ENCODE data around the gene WFDC12. TPM values are rescaled to one million over a fixed set of nuclear protein-coding genes. Genes with fewer than 3 reads are reported as not detected.
A peak's percentile ranks its signal among the peaks of the same experiment; 100 is the strongest.
"Not testable (repeated sequence)": the region's sequence is repeated elsewhere in the genome, so short reads cannot be mapped to it uniquely, and the experiment has no call there.

The WFDC12 gene, protein sequence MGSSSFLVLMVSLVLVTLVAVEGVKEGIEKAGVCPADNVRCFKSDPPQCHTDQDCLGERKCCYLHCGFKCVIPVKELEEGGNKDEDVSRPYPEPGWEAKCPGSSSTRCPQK
- not detected in 2 replicates for total RNA-seq

GRCh38 chr20:45124365-45124764 is at the start of gene WFDC12:
Gene WFDC12, minus strand, starts transcription at chr20:45124465. Its CDS starts 18 bp downstream, at chr20:45124447.
- DNase-seq (ENCODE audit: low read depth, low spot score) = no peak

GRCh38 chr20:45173522-45173921 is 49.3 kb upstream of the WFDC12 start:
- DNase-seq (ENCODE audit: low read depth, low spot score) = no peak

DNA sequence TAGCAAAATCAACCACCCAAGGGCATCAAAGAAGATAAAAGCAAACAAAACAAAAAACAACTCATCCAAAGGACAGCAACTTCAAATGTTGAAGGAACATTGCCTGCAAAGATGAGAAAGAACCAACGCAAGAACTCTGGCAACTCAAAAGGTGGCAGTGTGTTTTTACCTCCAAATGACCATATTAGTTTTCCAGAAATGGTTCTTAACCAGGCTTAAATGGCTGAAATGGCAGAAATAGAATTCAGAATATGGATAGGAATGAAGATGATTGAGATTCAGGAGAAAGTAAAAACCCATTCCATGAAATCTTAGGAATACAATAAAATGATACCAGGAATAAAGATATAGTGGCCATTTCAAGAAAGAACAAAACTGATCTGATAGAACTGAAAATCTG is 40.6 kb upstream of the WFDC12 start:
- no peak for DNase-seq (ENCODE audit: low read depth, low spot score)

- no peak for DNase-seq (ENCODE audit: low read depth, low spot score)
Observed at GRCh38 chr20:45163083-45163803, 39.0 kb upstream of the WFDC12 start.

- DNase-seq (ENCODE audit: low read depth, low spot score) = peak; percentile 4
Observed at GRCh38 chr20:45157962-45158361, 33.7 kb upstream of the WFDC12 start.

GRCh38 chr20:45156713-45157112 is 32.4 kb upstream of the WFDC12 start:
- no peak for DNase-seq (ENCODE audit: low read depth, low spot score)

DNA sequence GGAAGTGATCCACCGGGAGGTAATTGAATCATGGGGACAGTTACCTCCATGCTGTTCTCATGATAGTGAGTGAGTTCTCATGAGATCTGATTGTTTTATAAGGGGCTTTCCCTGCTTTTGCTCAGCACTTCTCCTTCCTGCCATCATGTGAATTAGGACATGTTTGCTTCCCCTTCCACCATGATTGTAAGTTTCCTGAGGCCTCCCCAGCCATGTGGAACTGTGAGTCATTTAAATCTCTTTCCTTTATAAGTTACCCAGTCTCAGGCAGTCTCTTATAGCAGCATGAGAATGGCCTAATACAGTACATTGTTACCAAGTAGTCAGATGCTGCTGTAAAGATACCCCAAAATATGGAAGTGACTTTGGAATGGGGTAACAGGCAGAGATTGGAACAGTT is 30.5 kb upstream of the WFDC12 start:
- DNase-seq (ENCODE audit: low read depth, low spot score) = not testable (repeated sequence)

GRCh38 chr20:45154183-45154582 is 29.9 kb upstream of the WFDC12 start:
- no peak for DNase-seq (ENCODE audit: low read depth, low spot score)

- no peak for DNase-seq (ENCODE audit: low read depth, low spot score)
Observed at GRCh38 chr20:45153752-45154151, 29.5 kb upstream of the WFDC12 start.

DNA sequence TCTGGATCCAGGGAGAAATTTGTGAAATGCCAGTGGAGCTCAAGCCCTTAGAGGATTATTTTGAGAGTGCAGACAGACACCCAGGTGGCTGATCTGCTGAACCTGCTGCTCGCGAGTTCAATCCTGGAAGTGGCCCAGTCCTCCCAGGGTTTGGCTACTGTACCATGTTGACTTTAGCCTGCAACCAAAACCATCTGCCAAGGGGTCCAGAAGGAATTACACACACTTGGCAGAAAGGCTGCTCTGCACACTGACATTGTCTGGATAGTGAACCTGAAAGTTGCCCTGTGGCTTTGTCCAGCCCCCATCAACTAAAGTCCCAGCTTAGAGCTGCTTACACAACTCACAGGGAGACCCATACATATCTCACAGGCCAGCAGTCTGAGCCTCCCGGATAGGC is 28.9 kb upstream of the WFDC12 start:
- no peak for DNase-seq (ENCODE audit: low read depth, low spot score)

DNA sequence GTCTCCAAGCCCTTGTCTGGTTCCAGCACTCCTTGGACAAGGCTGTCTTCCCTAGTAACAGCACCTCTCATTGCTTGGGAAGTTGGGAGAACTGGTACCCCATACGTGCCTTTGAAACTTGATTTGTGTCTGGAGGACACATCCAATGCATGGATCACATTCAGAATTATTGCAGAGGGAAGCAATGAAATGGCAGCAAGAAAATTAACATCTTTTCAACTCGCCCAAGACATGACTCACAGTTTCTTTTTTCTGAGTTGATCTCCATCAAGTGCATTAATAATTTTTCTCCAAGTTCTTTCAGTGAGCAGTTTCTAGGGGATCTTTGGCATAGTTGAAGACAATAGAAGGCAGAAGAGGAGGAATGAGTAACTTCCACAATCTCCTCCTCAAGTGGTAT is 28.1 kb upstream of the WFDC12 start:
- no peak for DNase-seq (ENCODE audit: low read depth, low spot score)

- no peak for DNase-seq (ENCODE audit: low read depth, low spot score)
Observed at GRCh38 chr20:45149062-45149461, 24.8 kb upstream of the WFDC12 start.

GRCh38 chr20:45140836-45141235 is 16.6 kb upstream of the WFDC12 start:
- no peak for DNase-seq (ENCODE audit: low read depth, low spot score)

DNA sequence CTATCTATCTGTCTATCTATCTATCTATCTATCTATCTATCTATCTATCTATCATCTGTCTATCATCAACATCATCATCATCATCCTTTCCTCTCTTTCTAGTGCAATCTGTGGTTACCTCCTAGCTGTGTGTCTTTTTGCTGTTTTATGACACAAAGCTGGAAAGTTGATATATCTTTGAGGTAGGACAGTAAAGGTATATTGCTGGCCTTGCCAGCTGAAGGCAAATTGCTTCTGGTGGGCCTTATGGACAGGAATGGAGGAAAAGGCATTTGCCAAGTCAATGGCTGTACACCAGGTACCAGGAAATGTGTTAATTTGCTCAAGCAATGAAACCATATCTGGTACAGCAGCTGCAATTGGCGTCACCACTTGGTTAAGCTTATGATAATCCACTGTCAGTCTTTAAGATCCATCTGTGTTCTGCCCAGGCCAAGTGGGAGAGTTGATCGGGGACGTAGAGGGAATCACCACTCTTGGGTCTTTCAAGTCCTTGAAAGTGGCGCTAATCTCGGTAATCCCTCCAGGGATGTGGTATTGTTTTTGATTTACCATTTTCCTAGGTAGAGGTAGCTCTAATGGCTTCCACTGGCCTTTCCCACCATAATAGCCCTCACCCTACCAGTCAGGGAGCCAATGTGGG is 15.6 kb upstream of the WFDC12 start:
- not testable (repeated sequence) for DNase-seq (ENCODE audit: low read depth, low spot score)

- no peak for DNase-seq (ENCODE audit: low read depth, low spot score)
Observed at GRCh38 chr20:45138561-45139300, 14.5 kb upstream of the WFDC12 start.

DNA sequence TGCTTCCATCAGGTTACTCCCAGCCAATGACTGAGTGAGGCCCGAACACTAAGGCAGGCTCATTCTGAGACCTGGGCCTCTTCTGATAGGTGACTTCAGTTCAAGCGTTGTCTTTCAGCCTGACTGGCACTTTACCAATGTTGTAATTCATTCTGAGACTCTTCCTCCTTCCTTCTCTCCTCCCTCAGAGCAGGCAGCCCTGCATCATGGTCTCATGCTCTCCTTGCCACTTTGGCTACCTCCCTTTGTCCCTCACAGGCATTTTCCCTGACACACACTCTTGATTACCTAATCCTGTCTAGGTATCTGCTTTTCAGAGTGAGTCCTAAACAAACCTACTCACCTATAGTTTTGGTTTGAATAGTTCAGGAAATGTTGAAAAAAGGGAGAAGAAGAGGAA is 12.6 kb upstream of the WFDC12 start:
- no peak for DNase-seq (ENCODE audit: low read depth, low spot score)

DNA sequence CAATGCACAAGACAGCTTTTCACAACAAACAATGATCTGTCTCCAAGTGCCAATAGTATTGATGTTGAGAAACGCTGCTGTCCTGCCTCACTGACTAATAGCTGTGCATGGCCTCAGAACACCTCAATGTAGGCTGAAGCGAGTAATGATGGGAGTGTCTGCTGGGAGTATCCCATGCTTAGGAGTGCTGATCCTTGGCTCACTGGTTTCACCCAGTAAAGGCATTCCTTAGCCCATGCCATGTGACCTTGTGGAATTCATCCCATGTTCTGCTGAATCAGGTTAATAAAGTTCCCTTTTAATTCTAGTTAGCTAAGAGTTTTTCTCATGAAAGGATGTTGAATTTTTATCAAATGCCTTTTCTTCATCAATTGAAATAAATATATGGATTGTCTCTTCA is 3.8 kb upstream of the WFDC12 start:
- no peak for DNase-seq (ENCODE audit: low read depth, low spot score)

- no peak for DNase-seq (ENCODE audit: low read depth, low spot score)
Observed at GRCh38 chr20:45121388-45121787, 2.9 kb downstream of the WFDC12 start.

- DNase-seq (ENCODE audit: low read depth, low spot score) = no peak
Observed at GRCh38 chr20:45119556-45120266, 4.6 kb downstream of the WFDC12 start.

DNA sequence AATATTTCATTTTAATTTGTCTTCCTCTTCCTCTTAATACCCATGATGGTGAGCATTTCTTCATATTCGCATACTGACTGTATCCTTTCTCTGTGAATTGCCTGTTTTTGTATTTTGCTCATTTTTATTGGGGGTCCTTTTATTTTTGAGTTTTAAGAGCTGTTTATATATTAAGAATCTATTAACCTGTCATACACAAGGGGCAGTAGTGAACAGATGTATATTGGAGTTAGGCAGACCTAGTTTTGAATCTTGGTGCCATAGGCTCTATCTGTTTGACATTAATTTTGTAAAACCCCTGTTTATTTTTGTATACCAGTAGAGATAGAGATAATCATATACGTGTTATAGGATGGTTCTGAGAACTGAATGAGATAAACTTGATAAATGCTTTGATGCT is 6.2 kb downstream of the WFDC12 start:
- no peak for DNase-seq (ENCODE audit: low read depth, low spot score)

DNA sequence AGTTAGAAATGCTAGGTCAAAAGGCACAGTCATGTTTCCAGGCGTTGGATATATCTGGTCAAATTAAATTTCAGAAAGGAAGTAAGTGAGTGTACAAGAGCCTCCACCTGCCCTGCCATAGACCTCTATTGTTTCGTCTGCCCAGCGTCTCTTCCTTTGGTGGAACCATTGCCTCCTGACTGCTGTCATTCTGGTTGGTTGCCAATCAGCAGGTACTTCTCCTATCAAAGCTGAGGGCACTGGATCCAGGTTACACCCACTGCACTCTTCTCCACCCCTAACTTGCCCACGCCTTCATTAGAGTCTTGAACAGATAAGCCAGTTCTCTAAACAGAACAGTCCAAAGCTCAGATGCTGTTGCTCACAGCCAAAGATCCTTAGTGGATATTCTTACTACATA is 6.7 kb downstream of the WFDC12 start:
- no peak for DNase-seq (ENCODE audit: low read depth, low spot score)

DNA sequence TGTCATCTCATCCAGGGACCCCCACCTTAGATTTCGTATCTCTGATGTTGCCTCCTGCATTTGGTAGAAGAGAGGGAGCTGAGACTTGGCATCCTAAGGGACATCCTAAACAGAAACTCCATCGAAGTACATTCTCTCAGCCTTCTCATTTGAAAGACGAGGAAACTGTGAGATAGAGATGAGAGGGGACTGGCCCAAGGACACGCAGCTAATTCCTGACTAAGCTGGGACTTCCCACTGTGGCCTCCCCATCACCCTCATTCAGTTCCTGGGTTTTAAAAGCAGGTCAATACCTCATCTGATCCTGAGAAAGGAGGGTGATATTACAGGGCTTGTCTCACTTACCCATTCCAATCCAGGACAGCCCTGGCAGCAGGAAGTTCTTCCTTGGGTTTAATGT is 8.4 kb downstream of the WFDC12 start:
- no peak for DNase-seq (ENCODE audit: low read depth, low spot score)

All from pulmonary artery endothelial cell (primary cell).